ENCODE results near the gene CCNE1.

CCNE1 gene

GRCh38 chr19:29836409-29836825 lies 24.6 kb downstream of the CCNE1 start:
- H3K27ac ChIP-seq, result no peak overlapping the region

GRCh38 chr19:29837448-29837981 lies 25.7 kb downstream of the CCNE1 start:
- H3K4me2 ChIP-seq, result peak overlapping the region in 3 of 11 experiments; percentile 4 to 34 (median 4); a peak in 3 of 22 replicates
- H3K27me3 ChIP-seq, result peaks cover 25 to 41% (median 38%) of the 10 kb centered on the region in 11 experiments
- H4K20me1 ChIP-seq, result peaks cover 0 to 20% (median 3%) of the 10 kb centered on the region in 11 experiments; a peak in 8 of 22 replicates
- H3K9me3 ChIP-seq (replicated peaks in 1 of 11), result no peaks in the 10 kb centered on the region
- peaks cover 2 to 15% (median 8%) of the 10 kb centered on the region in 10 experiments; a peak in 16 of 20 replicates for H3K4me1 ChIP-seq
- no peaks in the 10 kb centered on the region for H3K36me3 ChIP-seq
- no peak overlapping the region for H3K27ac ChIP-seq
- no peak overlapping the region for H3K9ac ChIP-seq
- H3K4me3 ChIP-seq, result no peak overlapping the region
- TF ChIP-seq Cebpa-rat (IDR thresholded peaks at IDR 0.05), result no peak

More at GRCh38 chr19:29836409-29836825, 24.6 kb downstream of the CCNE1 start:
- peaks cover 0 to 16% (median 0%) of the 10 kb centered on the region in 11 experiments; a peak in 2 of 22 replicates for H4K20me1 ChIP-seq
- H3K36me3 ChIP-seq, result no peaks in the 10 kb centered on the region
- no peak overlapping the region for H3K9ac ChIP-seq
- H3K4me3 ChIP-seq, result no peak overlapping the region
- TF ChIP-seq Cebpa-rat (IDR thresholded peaks at IDR 0.05), result no peak
- no peaks in the 10 kb centered on the region for H3K9me3 ChIP-seq (replicated peaks in 1 of 11)
- H3K4me1 ChIP-seq, result peaks cover 1 to 16% (median 9%) of the 10 kb centered on the region in 10 experiments; a peak in 14 of 20 replicates
- H3K4me2 ChIP-seq, result no peak overlapping the region
- peaks cover 14 to 30% (median 27%) of the 10 kb centered on the region in 11 experiments; a peak in 19 of 22 replicates for H3K27me3 ChIP-seq

- Histone ChIP-seq H3K27ac (no peak overlapping the region), H3K4me3 (no peak overlapping the region), H3K27me3 (peaks cover 30 to 46% (median 43%) of the 10 kb centered on the region in 11 experiments), H4K20me1 (peaks cover 0 to 25% (median 8%) of the 10 kb centered on the region in 11 experiments; a peak in 10 of 22 replicates), H3K9me3 (replicated peaks in 1 of 11) (no peaks in the 10 kb centered on the region), H3K4me2 (no peak overlapping the region), H3K4me1 (peaks cover 6 to 20% (median 12%) of the 10 kb centered on the region in 10 experiments; a peak in 18 of 20 replicates), H3K36me3 (no peaks in the 10 kb centered on the region), H3K9ac (no peak overlapping the region)
- no peak for TF ChIP-seq Cebpa-rat (IDR thresholded peaks at IDR 0.05)
Observed at GRCh38 chr19:29837996-29838395, 26.2 kb downstream of the CCNE1 start.

- peaks cover 42 to 59% (median 55%) of the 10 kb centered on the region in 11 experiments for H3K27me3 ChIP-seq
- H3K27ac ChIP-seq, result no peak overlapping the region
- H3K4me2 ChIP-seq, result no peak overlapping the region
- H3K36me3 ChIP-seq, result no peaks in the 10 kb centered on the region
- H3K4me1 ChIP-seq, result peaks cover 18 to 31% (median 25%) of the 10 kb centered on the region in 10 experiments
- no peak overlapping the region for H3K4me3 ChIP-seq
- peaks cover 0 to 36% (median 14%) of the 10 kb centered on the region in 11 experiments; a peak in 15 of 22 replicates for H4K20me1 ChIP-seq
- no peak overlapping the region for H3K9ac ChIP-seq
- no peak for TF ChIP-seq Cebpa-rat (IDR thresholded peaks at IDR 0.05)
- H3K9me3 ChIP-seq (replicated peaks in 1 of 11), result no peaks in the 10 kb centered on the region; a peak in 1 of 22 replicates
Observed at GRCh38 chr19:29840066-29840950, 28.5 kb downstream of the CCNE1 start.

GRCh38 chr19:29841209-29841558 lies 29.4 kb downstream of the CCNE1 start:
- Histone ChIP-seq H3K4me2 (no peak overlapping the region), H3K27me3 (peaks cover 42 to 59% (median 55%) of the 10 kb centered on the region in 11 experiments), H3K9me3 (replicated peaks in 1 of 11) (no peaks in the 10 kb centered on the region; a peak in 1 of 22 replicates), H3K36me3 (no peaks in the 10 kb centered on the region), H3K9ac (no peak overlapping the region), H4K20me1 (peaks cover 0 to 36% (median 14%) of the 10 kb centered on the region in 11 experiments; a peak in 15 of 22 replicates), H3K27ac (no peak overlapping the region), H3K4me3 (no peak overlapping the region), H3K4me1 (peaks cover 18 to 40% (median 33%) of the 10 kb centered on the region in 10 experiments)
- TF ChIP-seq Cebpa-rat (IDR thresholded peaks at IDR 0.05), result no peak

GRCh38 chr19:29841559-29842367 lies 30.0 kb downstream of the CCNE1 start:
- Histone ChIP-seq H3K27me3 (peaks cover 42 to 59% (median 55%) of the 10 kb centered on the region in 11 experiments), H3K9me3 (replicated peaks in 1 of 11) (no peaks in the 10 kb centered on the region; a peak in 1 of 22 replicates), H3K4me3 (no peak overlapping the region), H3K4me2 (peak overlapping the region in 9 of 11 experiments; percentile 5 to 87 (median 15); a peak in 8 of 22 replicates), H3K9ac (peak overlapping the region in 1 of 11 experiments; percentile 9; a peak in 1 of 22 replicates), H3K36me3 (no peaks in the 10 kb centered on the region), H3K27ac (no peak overlapping the region), H3K4me1 (peaks cover 18 to 41% (median 33%) of the 10 kb centered on the region in 10 experiments), H4K20me1 (peaks cover 0 to 36% (median 14%) of the 10 kb centered on the region in 11 experiments; a peak in 15 of 22 replicates)
- TF ChIP-seq Cebpa-rat (IDR thresholded peaks at IDR 0.05), result no peak

- Histone ChIP-seq H4K20me1 (peaks cover 0 to 36% (median 14%) of the 10 kb centered on the region in 11 experiments; a peak in 15 of 22 replicates), H3K9me3 (replicated peaks in 1 of 11) (no peaks in the 10 kb centered on the region; a peak in 1 of 22 replicates), H3K27me3 (peaks cover 42 to 59% (median 55%) of the 10 kb centered on the region in 11 experiments), H3K9ac (peak overlapping the region in 3 of 11 experiments; percentile 9 to 28 (median 24); a peak in 2 of 22 replicates), H3K4me3 (peak overlapping the region in 5 of 10 experiments; percentile 33 to 81 (median 78); a peak in 4 of 20 replicates), H3K27ac (no peak overlapping the region), H3K4me1 (peaks cover 18 to 36% (median 33%) of the 10 kb centered on the region in 10 experiments), H3K4me2 (peak overlapping the region; percentile 65 to 94 (median 85); a peak in 19 of 22 replicates), H3K36me3 (no peaks in the 10 kb centered on the region)
- TF ChIP-seq Cebpa-rat (IDR thresholded peaks at IDR 0.05), result peak in 2 of 11 experiments; percentile 26 to 31; a peak in 1 of 22 replicates
Observed at GRCh38 chr19:29842471-29843179, 30.8 kb downstream of the CCNE1 start.

Data from BLaER1 treated with 17β-estradiol and CSF1 and Interleukin-3, amounts not matched to agents 10 nM and 100 nM (cell line).